HG03571 (cell line): ENCODE data around the gene TMOD1.
A peak's percentile ranks its signal among the peaks of the same experiment; 100 is the strongest.

Experiments
- ATAC-seq: cut with Tn5 transposase; IDR thresholded peaks from one replicate; pipeline ENCODE4 v1.9.1; 2021; ENCODE audit not compliant: unreplicated experiment

TMOD1 gene

DNA sequence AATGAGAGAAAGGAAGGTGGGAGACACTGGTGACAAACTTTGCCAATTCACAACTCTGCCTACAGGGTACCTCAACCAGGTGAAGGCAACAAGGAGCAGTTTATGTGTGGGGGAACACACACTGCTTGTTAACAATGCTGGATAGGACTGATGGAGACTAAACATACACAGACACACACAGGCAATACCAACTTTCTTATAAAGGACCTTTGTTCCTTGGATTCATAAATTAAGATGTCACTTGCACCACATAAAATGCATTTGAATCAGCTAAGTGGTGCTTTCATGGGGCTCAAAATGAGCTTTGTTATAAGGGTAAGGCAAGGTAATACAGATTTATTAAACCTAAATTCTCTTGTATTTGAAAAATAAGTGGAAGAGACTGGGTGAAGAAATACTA lies 127.7 kb downstream of the TMOD1 start:
- no peak for ATAC-seq

- ATAC-seq = no peak
Measured at GRCh38 chr9:97630591-97630990, 129.1 kb downstream of the TMOD1 start.

- ATAC-seq = peak; percentile 13
Measured at GRCh38 chr9:97632248-97632984, 130.9 kb downstream of the TMOD1 start.

GRCh38 chr9:97632985-97633858 lies 131.8 kb downstream of the TMOD1 start, which contains the start of the genes NCBP1 and TSTD2:
TSS of gene NCBP1 (plus strand) at chr9:97633821. CDS start at chr9:97633882, 61 bp downstream.
TSS of gene TSTD2 (minus strand) at chr9:97633368. CDS start at chr9:97627562, 5,806 bp downstream.
- ATAC-seq = peak; percentile 84

DNA sequence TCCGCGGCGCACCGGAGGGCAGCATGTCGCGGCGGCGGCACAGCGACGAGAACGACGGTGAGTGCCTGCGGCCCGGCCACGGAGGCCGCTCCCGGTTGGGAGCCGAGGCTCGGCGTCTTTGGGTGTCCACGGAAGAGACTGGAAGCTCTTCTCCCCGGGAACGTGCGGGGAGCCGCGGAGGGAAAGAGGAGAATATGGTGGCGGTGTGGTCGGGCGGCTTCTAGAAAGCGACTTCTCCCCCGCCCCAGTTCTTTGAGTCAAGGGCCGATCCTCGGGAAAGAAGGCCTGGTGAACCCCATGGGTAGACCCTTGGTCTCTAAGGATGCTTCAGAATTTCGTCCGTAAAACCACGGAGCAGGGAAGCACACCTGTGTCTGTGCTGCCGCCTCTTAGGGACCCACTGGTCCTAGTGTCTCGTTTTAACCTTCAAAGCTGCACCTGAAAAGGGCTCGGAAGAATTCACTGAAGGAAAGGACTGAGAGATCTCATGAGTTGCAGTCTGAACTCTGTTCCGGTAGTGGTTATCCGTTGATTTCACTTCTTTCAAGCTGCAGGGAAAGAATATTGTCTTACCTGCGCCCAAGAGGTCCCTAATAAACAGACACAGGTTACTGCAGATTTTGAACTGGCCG lies 132.5 kb downstream of the TMOD1 start:
- ATAC-seq = no peak

- ATAC-seq = no peak
Measured at GRCh38 chr9:97635026-97635425, 133.6 kb downstream of the TMOD1 start.

DNA sequence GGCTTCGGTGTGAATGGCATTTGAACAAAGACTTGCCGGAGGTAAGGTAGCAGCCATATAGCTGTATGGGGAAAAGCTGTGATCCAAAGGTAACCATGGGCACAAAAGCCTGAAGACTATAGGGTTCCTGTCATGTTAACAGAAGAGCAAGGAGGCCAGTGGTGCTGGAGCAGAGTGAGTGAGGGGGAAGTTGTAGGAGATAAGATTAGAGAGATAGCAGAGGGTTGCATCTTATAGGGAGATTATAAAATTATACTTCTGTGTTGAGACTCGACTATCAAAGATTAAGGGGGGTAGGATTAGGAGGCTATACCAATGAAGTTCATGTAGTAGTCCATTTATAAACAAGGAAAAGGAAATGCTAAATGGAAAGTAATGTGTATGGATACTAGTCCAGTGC lies 135.4 kb downstream of the TMOD1 start:
- ATAC-seq = no peak

DNA sequence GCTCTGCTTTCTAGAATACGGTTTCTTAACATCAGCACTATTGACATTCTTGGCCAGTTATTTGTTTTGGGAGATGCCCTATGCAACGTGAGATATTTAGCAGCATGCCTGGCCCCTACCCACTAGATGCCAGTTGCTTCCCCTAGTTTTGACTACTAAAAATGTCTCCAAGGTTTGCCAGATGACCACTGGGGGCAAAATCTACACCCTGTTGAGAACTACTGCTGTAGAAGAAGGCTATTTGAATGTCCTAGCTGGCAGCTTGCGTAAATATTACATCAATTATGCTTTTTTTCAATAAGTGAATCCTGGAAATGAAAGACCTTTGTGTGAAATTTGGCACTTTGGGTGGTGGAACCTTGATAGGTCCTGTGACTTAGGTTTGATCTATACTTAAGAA lies 137.2 kb downstream of the TMOD1 start:
- ATAC-seq = no peak

GRCh38 chr9:97640325-97640724 lies 138.9 kb downstream of the TMOD1 start:
- ATAC-seq = no peak

GRCh38 chr9:97645720-97646119 lies 144.3 kb downstream of the TMOD1 start:
- no peak for ATAC-seq

DNA sequence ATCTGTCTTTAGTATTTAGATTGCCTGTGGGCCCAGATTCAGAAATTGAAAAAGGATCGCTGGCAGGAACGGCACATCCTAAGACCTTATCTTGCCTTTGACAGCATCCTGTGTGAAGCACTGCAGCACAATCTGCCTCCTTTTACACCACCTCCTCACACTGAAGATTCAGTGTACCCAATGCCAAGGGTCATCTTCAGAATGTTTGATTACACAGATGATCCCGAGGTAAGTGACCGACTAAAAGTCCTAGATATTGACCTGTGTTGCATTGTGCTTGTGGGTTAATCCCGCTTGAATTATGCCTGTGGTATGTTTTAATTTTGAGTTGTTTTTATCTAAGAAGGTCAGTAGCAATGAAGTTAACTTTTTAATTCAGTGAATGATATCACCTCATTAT lies 146.5 kb downstream of the TMOD1 start:
- no peak for ATAC-seq
